ENCODE data around the gene OGG1.

Gene OGG1

DNA sequence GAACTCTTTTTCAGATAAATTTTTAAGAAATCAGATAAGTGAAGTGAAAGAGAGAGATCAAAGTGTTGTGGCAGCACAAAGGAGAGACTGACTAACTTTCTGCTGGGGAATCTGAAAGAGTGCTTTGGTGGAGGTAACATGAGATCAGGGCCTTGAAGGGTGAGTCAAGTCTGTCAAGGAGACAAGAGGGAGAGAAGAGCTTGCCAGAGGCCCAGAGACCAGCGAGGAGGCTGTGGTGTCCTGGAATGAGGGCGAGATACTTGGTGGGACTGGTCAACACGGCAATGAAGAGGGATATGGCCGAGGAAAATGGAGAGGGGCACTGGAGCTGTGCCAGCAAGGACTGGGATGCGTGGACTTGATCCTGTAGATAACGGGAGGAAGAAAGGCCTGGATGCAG is 38.0 kb downstream of the OGG1 start:
- no peak for DNase-seq

DNA sequence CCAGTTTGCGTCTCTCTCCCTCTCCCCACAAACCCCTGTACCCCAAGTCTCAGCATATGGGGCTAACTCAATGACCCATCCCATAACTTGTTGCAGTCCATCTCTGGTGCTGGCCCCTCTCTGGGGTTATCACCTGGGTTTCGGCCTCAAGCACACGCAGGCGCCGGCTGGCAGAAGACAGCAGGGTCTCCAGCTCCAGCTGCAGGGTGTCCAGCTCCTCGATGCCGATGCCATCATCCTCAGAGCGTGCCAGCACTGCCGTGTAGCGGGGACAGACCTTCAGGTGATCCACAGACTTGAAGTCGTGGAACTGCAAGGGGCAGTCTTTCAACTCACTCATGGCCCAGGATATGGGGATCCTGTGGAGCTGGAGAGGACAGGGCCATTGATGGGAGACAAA is 41.4 kb downstream of the OGG1 start:
- DNase-seq: no peak

DNA sequence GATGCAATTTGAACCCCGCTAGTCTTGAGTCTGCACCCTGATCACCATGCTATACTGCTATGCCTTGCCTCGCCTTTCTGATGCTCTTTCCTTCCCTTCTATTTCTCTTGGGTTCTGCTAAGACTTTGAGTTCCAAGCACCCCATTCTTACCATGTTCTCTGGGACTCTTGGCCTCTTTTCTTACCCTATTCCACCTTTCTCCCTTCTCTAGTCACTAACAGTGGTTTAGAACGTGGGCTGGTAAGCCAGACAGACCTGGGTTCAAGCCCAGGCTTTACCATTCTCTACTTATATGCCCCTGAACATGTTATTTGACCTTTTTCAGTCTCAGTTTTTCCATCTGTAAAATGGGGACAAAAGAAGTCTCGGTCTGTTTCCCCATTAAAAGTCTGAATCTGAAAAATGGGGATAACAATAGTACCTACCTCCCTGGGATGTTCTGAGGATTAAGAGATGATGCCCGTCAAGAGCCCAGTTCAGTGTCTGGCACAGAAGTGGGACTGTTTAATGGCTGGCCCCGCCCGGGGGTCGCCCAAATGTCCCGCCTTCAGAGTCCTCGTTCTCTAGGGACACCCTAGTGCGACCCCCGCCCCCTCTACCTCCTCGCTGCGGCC is 42.1 kb downstream of the OGG1 start:
- no peak for DNase-seq

DNA sequence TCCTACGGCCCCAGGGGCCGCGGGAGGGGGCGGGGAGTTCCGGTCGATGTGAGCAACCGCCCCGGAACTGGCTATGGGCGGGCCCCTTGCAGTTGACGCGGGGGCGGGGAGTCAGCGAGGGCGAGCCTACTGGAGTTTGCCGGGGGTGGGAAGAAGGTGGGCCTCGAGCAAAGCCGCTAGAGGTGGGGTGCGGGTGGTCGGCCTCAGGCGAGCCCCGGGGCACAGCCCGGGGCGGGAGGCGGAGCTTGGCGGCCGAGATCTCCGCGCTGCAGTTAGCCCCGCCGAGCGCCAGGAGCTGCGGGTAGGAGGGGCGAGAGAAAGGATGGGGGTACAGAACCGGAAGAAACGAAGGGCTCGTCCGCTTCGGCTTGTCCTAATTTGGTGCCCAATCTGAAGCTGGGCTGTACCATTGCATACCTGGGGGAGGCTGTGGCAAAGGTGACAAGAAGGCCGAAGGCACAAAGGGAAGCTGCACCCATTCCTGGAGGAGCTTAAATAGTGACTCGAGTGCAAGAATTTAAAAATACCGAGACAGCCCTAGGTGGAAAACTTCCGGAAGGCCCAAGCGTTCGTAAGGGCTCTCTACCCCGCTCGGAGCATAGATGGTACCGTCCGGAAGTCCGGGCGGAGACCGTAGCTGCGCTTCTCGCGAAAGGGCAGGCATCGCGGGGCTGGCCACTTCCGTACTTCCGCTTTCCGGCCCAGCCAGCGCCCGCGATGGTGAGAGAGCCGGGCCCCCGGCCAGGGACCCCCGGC is 42.8 kb downstream of the OGG1 start, which contains the start of the genes ARPC4 and TADA3:
TSS of gene ARPC4 (plus strand) at position 678 of the 756 bp plus-strand sequence. CDS start at position 718, 40 bp downstream.
TSS of gene TADA3 (minus strand) at position 69 of the 756 bp plus-strand sequence. CDS start 1,007 bp downstream, outside the sequence.
- DNase-seq: peak; percentile 93

DNA sequence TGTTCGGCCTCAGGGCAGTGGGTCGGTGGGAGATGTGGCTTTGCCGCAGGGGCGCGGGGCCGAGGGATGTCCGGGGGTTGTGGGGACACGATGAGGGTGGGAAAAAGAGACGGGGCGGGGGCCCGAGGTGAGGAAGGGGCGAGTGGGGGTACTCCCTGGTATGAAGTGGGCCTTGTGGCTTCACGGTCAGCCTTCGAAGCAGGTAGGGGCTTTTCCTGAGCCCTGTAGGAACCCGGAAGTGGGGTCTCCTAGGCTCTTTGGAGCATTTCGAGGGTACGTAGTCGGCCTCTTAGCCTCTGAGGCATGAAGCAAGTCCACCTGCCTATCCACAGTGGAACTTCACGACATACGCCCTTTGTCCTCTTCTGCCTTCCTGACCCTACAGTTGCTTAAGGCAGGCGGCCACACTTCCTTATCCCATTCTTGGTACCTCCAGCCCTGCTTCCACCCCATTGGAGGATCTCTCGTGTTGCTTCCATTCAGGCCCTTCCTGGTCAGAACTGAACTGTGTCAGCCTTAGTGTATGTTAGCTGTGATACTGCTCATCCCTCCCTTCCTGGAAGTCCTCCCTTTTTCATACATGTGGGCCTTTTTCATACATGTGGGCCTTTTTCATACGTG is 43.5 kb downstream of the OGG1 start:
- DNase-seq: no peak

DNA sequence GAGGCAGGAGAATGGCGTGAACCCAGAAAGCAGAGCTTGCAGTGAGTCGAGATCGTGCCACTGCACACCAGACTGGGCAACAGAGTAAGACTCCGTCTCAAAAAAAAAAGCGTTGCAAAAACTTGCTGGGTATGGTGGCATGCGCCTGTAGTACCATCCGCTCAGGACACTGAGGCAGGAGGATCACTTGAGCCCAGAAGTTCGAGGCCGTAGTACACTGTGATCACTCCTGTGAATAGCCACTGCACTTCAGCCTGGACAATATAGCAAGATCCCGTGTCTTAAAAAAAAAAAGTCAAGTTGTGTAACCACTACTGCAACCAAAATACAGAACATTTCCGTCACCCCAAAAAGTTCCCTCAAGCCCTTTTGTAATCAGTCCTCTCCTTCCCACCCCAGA is 44.6 kb downstream of the OGG1 start:
- no peak for DNase-seq

DNA sequence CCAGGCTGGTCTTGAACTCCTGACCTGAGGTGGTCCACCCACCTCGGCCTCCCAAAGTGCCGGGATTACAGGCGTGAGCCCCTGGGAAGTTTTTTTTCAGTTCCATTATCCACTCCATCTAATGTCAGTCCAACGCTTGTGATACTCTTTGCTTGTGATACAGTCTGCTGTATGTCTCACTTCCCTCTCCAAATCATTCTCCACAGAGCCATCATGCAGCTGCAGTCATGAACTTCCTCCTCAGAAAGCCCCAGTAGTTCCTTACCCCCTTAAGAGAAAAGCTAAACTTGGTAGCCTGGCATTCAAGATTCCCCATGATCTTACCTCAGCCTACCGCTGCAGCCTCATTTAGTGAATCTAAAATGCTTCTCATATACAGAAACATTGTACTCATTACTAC is 45.5 kb downstream of the OGG1 start:
- DNase-seq: no peak

DNA sequence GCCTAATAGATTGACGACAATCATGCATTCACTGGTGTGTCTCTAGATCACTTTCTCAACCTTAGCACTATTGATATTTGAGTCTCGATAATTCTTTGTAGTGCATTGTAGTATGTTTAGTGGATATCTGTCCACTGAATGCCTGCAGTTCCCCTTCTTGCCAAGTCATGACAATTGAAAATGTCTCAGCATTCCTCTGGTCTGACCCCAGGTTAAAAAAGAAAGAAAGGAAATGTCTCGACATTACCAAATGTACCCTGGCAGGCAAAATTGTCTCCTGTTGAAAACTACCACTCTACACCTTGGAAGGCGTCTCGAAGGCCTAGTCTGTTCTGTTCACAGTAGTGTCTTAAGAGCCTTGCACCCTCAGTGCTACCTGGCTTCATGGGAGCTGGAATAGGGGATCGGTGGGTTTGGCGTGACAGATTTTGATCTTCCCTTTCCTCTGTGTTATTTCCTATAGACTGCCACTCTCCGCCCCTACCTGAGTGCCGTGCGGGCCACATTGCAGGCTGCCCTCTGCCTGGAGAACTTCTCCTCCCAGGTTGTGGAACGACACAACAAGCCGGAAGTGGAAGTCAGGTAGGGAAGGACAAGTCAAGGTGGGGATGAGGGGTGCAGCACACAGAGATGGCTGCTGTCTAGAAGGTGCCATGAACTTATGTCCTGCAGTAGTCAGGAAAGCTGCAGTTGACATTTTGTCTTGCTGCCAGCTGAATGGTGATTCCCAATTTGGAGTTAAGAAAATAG is 47.6 kb downstream of the OGG1 start:
- no peak for DNase-seq

DNA sequence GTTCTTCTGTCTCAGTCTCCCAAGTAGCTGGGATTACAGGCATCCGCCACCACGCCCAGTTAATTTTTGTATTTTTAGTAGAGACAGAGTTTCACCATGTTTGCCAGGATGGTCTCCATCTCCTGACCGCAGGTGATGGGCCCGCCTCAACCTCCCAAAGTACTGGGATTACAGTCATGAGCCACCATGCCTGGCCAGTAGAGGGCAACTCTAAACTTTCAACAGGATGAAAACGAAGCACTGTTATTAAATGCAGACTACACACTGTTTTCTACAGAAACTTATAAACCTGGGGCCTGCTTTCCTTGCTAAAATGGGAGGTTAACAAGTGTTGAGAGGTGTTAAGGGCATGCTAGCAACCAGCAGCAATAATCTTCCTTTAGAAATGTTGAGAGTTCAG is 50.8 kb downstream of the OGG1 start:
- DNase-seq: no peak

DNA sequence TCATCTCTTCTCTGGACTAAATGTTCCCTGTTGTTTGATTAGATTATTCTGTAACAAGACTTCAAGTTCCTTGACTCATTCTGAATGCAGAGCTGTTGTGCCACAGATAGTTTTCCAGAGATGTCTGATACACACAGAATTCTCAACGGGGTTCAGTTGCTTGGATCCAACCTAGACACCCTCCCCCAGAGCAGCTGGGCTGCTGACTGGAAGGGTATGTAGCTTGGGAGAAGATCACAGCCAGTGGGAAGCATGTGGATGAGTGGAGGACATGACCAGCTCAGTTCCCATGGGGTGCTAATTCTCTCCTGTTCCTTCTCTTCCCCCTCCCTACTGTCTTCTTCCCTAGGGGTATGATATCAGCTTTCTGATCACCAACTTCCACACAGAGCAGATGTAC is 53.7 kb downstream of the OGG1 start:
- no peak for DNase-seq

DNA sequence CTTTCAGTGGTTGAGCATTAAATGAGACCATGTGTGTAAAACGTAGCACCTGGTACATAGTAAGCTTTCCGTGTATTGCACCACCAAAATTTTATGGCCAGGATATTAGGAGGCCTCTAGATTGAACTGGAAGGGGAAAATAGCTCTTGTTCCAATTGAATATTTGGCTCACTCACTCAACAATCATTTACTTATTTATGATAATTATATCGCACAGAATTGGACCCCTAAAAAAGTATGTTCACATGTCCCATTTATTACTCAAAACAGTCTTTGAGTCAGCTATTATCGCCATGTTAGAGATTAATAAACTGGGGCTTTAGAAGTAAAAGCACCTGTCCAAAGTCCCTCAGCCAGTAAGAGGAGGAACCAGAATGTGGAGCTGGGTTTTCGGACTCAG is 55.2 kb downstream of the OGG1 start:
- no peak for DNase-seq

DNA sequence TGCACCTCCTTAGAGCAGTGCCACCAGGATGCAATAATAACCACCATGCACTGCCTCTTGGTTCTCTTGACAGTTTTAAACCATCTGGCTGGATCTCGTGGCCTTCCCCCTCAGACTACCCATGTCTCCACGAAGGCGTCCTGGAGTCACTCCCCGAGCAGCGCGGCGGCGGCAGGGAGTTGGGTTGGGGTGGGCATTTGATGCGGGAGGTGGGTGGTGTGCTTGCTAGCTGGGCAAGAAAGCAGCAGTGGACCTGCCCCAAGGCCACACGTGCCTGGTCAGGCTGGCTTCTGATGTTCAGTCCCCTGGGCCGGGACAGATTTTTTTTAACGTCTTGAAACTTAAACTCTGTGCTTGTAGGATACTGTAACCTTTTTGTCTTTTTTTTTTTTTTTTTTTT is 56.4 kb downstream of the OGG1 start:
- no peak for DNase-seq
